ENCODE measurements around the gene KLHL12. TPM values are rescaled to one million over a fixed set of nuclear protein-coding genes. Genes with fewer than 3 reads are reported as not detected.

Gene KLHL12
- total RNA-seq, 1 experiment from 2014 or later: 35.4 TPM

GRCh38 chr1:202934755-202935154 lies 7.7 kb upstream of the KLHL12 start:
- no peak for DNase-seq
- Mint-ChIP-seq H3K4me1 (ENCODE audit: low read depth, unreplicated experiment) (no peaks in the 10 kb centered on the region), H3K9me3 (ENCODE audit: low read depth, unreplicated experiment) (peaks cover 3% of the 10 kb centered on the region), H3K27ac (ENCODE audit: unreplicated experiment) (no peak overlapping the region), H3K36me3 (ENCODE audit: insufficient read depth, unreplicated experiment) (no peaks in the 10 kb centered on the region), H3K27me3 (ENCODE audit: unreplicated experiment) (peaks cover 19% of the 10 kb centered on the region), H3K4me3 (ENCODE audit: low read depth, unreplicated experiment) (no peak overlapping the region)
- TF ChIP-seq, protein P1, sequence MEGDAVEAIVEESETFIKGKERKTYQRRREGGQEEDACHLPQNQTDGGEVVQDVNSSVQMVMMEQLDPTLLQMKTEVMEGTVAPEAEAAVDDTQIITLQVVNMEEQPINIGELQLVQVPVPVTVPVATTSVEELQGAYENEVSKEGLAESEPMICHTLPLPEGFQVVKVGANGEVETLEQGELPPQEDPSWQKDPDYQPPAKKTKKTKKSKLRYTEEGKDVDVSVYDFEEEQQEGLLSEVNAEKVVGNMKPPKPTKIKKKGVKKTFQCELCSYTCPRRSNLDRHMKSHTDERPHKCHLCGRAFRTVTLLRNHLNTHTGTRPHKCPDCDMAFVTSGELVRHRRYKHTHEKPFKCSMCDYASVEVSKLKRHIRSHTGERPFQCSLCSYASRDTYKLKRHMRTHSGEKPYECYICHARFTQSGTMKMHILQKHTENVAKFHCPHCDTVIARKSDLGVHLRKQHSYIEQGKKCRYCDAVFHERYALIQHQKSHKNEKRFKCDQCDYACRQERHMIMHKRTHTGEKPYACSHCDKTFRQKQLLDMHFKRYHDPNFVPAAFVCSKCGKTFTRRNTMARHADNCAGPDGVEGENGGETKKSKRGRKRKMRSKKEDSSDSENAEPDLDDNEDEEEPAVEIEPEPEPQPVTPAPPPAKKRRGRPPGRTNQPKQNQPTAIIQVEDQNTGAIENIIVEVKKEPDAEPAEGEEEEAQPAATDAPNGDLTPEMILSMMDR (IDR thresholded peaks at IDR 0.05; ENCODE audit: unreplicated experiment): no peak
- no TSS peak for BruUV-seq (replicated peaks)
- intact Hi-C loops (cut with micrococcal nuclease; ENCODE audit: unreplicated experiment): no loop called here
- CTCF ChIA-PET: interaction anchor here (1.4 kb wide), 1 partner anchor 18 kb away, joined by 3 read pairs; no protein-coding TSS in a partner anchor

DNA sequence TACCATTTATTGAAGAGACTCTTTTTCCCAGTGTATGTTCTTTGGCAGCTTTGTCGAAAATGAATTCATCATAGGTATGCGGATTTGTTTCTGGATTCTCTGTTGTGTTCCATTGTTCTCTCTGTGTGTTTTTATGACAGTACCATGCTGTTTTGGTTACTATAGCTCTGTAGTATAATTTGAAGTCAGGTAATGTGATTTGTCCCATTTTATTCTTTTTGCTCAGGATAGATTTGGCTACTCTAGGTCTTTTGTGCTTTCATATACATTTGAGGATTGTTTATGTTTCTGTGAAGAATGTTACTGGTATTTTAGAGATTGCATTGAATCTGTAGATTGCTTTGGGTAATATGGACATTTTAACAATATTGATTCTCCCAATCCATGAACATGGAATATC lies 5.4 kb upstream of the KLHL12 start:
- TF ChIP-seq, protein P1 (IDR thresholded peaks at IDR 0.05; ENCODE audit: unreplicated experiment): no peak
- BruUV-seq (replicated peaks): no TSS peak
- Mint-ChIP-seq H3K36me3 (ENCODE audit: insufficient read depth, unreplicated experiment) (peaks cover 3% of the 10 kb centered on the region), H3K9me3 (ENCODE audit: low read depth, unreplicated experiment) (peaks cover 3% of the 10 kb centered on the region), H3K4me3 (ENCODE audit: low read depth, unreplicated experiment) (no peak overlapping the region), H3K4me1 (ENCODE audit: low read depth, unreplicated experiment) (no peaks in the 10 kb centered on the region), H3K27ac (ENCODE audit: unreplicated experiment) (no peak overlapping the region), H3K27me3 (ENCODE audit: unreplicated experiment) (peaks cover 19% of the 10 kb centered on the region)
- CTCF ChIA-PET: no interaction called here
- no peak for DNase-seq
- intact Hi-C loops (cut with micrococcal nuclease; ENCODE audit: unreplicated experiment): no loop called here

DNA sequence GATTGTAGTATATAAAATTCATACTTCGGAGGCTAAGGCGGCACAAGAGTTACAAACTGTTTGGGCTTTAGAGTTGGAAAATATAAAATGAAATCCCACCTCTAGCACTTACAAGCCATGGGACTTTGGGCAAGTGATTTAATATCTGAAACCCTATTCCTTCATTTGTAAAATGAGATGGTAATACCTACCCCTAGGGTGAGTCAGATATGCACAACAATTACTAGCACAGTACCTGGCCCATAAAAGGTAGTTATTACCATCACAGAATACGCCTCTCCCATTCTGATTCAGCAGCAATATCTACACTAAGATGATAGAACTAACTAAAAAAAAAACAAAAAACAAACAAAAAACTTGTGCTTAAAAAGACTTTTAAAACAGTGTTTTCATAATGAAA lies 3.5 kb downstream of the KLHL12 start:
- peaks cover 32% of the 10 kb centered on the region for H3K36me3 Mint-ChIP-seq (ENCODE audit: insufficient read depth, unreplicated experiment)
- no peak overlapping the region for H3K4me3 Mint-ChIP-seq (ENCODE audit: low read depth, unreplicated experiment)
- no peaks in the 10 kb centered on the region for H3K27me3 Mint-ChIP-seq (ENCODE audit: unreplicated experiment)
- no peak for DNase-seq
- TF ChIP-seq, protein P1 (IDR thresholded peaks at IDR 0.05; ENCODE audit: unreplicated experiment): no peak
- intact Hi-C loops (cut with micrococcal nuclease; ENCODE audit: unreplicated experiment): no loop called here
- H3K4me1 Mint-ChIP-seq (ENCODE audit: low read depth, unreplicated experiment): no peaks in the 10 kb centered on the region
- no TSS peak for BruUV-seq (replicated peaks)
- no peaks in the 10 kb centered on the region for H3K9me3 Mint-ChIP-seq (ENCODE audit: low read depth, unreplicated experiment)
- H3K27ac Mint-ChIP-seq (ENCODE audit: unreplicated experiment): no peak overlapping the region
- CTCF ChIA-PET: no interaction called here

GRCh38 chr1:202919615-202920014 lies 7.4 kb downstream of the KLHL12 start:
- DNase-seq: no peak
- Mint-ChIP-seq H3K4me1 (ENCODE audit: low read depth, unreplicated experiment) (no peaks in the 10 kb centered on the region), H3K9me3 (ENCODE audit: low read depth, unreplicated experiment) (no peaks in the 10 kb centered on the region), H3K4me3 (ENCODE audit: low read depth, unreplicated experiment) (no peak overlapping the region), H3K36me3 (ENCODE audit: insufficient read depth, unreplicated experiment) (peaks cover 13% of the 10 kb centered on the region), H3K27me3 (ENCODE audit: unreplicated experiment) (no peaks in the 10 kb centered on the region), H3K27ac (ENCODE audit: unreplicated experiment) (no peak overlapping the region)
- intact Hi-C loops (cut with micrococcal nuclease; ENCODE audit: unreplicated experiment): no loop called here
- BruUV-seq (replicated peaks): no TSS peak
- CTCF ChIA-PET: no interaction called here
- TF ChIP-seq, protein P1 (IDR thresholded peaks at IDR 0.05; ENCODE audit: unreplicated experiment): no peak

Data from Calu3 (cell line).